Measurements from ENCODE around the gene FHIT.

DNA sequence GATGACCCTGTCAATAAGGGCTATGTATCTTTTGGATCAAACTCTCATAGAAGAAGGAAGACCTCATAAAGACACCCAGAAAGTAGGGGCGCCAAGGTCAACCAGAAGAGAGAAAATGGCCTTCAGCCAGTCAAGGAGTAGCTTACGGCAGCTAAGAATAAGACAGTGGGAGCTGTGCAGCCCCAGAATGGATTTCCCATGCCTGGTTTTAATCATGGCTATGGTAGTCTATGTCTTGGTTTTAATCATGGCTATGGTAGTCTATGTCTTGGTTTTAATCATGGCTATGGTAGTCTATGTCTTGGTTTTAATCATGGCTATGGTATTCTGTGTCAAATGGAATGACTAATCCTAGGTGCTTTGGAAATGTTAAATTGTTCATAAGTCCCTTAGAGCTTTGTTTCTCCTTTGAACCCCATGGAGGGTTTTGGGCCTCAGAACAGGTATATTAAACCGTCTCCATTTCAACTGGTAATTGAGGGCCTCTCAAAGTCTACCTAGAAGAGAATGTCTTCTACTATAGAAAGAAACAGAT is 1459.4 kb downstream of the FHIT start:
- TF ChIP-seq POLR2A (IDR thresholded peaks at IDR 0.05) = no peak
- TF ChIP-seq, protein P1, sequence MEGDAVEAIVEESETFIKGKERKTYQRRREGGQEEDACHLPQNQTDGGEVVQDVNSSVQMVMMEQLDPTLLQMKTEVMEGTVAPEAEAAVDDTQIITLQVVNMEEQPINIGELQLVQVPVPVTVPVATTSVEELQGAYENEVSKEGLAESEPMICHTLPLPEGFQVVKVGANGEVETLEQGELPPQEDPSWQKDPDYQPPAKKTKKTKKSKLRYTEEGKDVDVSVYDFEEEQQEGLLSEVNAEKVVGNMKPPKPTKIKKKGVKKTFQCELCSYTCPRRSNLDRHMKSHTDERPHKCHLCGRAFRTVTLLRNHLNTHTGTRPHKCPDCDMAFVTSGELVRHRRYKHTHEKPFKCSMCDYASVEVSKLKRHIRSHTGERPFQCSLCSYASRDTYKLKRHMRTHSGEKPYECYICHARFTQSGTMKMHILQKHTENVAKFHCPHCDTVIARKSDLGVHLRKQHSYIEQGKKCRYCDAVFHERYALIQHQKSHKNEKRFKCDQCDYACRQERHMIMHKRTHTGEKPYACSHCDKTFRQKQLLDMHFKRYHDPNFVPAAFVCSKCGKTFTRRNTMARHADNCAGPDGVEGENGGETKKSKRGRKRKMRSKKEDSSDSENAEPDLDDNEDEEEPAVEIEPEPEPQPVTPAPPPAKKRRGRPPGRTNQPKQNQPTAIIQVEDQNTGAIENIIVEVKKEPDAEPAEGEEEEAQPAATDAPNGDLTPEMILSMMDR (IDR thresholded peaks at IDR 0.05) = no peak
